DOHH2 (cell line): ENCODE measurements around the gene DCTN2.

ENCODE experiments used
- H3F3A ChIP-seq: fragments of 200-600 bp; sonication (generic), shearing (Covaris generic); 2 replicates; pipeline ENCODE4 v1.6.0; 2016; ENCODE audit warnings: antibody characterized with exemption, mild to moderate bottlenecking; ENCODE audit not compliant: control insufficient read depth, insufficient read depth
- H3K27ac ChIP-seq: fragments of 200-600 bp; sonication (generic); 2 replicates; pipeline ENCODE4 v1.5.1; 2014; ENCODE audit warnings: low read depth, mild to moderate bottlenecking, low read length, moderate library complexity
- H3K27me3 ChIP-seq: fragments of 200-600 bp; sonication (generic); 2 replicates; pipeline ENCODE4 v1.6.1; 2014; ENCODE audit warnings: mild to moderate bottlenecking, low read length, mixed read lengths; ENCODE audit not compliant: control insufficient read depth
- H3K36me3 ChIP-seq: fragments of 200-600 bp; sonication (generic); 2 replicates; pipeline ENCODE4 v1.6.1; 2014; ENCODE audit warnings: mild to moderate bottlenecking, low read length, moderate library complexity, mixed read lengths; ENCODE audit not compliant: control insufficient read depth
- H3K4me1 ChIP-seq: fragments of 200-600 bp; sonication (generic); 2 replicates; pipeline ENCODE4 v1.6.1; 2014; ENCODE audit warnings: mild to moderate bottlenecking, low read length, mixed read lengths; ENCODE audit not compliant: control insufficient read depth
- H3K4me2 ChIP-seq: fragments of 200-600 bp; sonication (generic); 2 replicates; pipeline ENCODE4 v1.6.0; 2014; ENCODE audit warnings: mild to moderate bottlenecking, low read length, moderate library complexity
- H3K4me3 ChIP-seq: fragments of 200-600 bp; sonication (generic); 2 replicates; pipeline ENCODE4 v1.5.1; 2014; ENCODE audit warnings: mild to moderate bottlenecking, low read length, mixed read lengths
- H3K79me2 ChIP-seq: fragments of 200-600 bp; sonication (generic); 2 replicates; pipeline ENCODE4 v1.6.1; 2014; ENCODE audit warnings: mild to moderate bottlenecking, low read length, mixed read lengths; ENCODE audit not compliant: control insufficient read depth
- H3K9me2 ChIP-seq: fragments of 200-600 bp; sonication (generic); replicated peaks from 2 replicates; pipeline ENCODE4 v1.6.1; 2014; ENCODE audit warnings: mild to moderate bottlenecking, low read length, mixed read lengths; ENCODE audit not compliant: control insufficient read depth
- H3K9me3 ChIP-seq: fragments of 200-600 bp; sonication (generic); 2 replicates; pipeline ENCODE4 v1.6.1; 2014; ENCODE audit warnings: antibody characterized with exemption, low read length, mixed read lengths; ENCODE audit not compliant: control insufficient read depth, insufficient read depth
- H4K20me1 ChIP-seq: fragments of 200-600 bp; sonication (generic); 2 replicates; pipeline ENCODE4 v1.6.0; 2014; ENCODE audit warnings: low read depth, mild to moderate bottlenecking, antibody characterized with exemption, low read length, moderate library complexity; ENCODE audit not compliant: control insufficient read depth, insufficient read depth
- CTCF ChIP-seq: fragments of 200-600 bp; sonication (generic); IDR thresholded peaks from one replicate; pipeline ENCODE4 v1.5.1; 2014; ENCODE audit warnings: antibody characterized with exemption, mild to moderate bottlenecking, low read depth, low read length; ENCODE audit not compliant: poor library complexity, severe bottlenecking
- EZH2phosphoT487 ChIP-seq: fragments of 200-600 bp; sonication (generic); IDR thresholded peaks from 2 replicates; pipeline ENCODE4 v1.6.1; 2017; ENCODE audit warnings: borderline replicate concordance, mild to moderate bottlenecking, antibody characterized with exemption, low read length, moderate library complexity, mixed read lengths

Gene DCTN2

GRCh38 chr12:57549203-57549908 is 2.4 kb upstream of the DCTN2 start:
- H3F3A ChIP-seq: peaks cover 5% of the 10 kb centered on the region
- TF ChIP-seq CTCF (no peak), EZH2phosphoT487 (no peak)
- no peaks in the 10 kb centered on the region for H3K9me3 ChIP-seq
- peaks cover 35% of the 10 kb centered on the region for H3K4me1 ChIP-seq
- peak overlapping the region; percentile 64 for H3K4me2 ChIP-seq
- H3K27ac ChIP-seq: no peak overlapping the region
- peak overlapping the region; percentile 57 for H3K4me3 ChIP-seq
- H3K27me3 ChIP-seq: peaks cover 20% of the 10 kb centered on the region
- H3K9me2 ChIP-seq: no peaks in the 10 kb centered on the region
- peaks cover 14% of the 10 kb centered on the region for H3K36me3 ChIP-seq
- no peaks in the 10 kb centered on the region for H4K20me1 ChIP-seq
- H3K79me2 ChIP-seq: peaks cover 24% of the 10 kb centered on the region

GRCh38 chr12:57548488-57548887 is 1.5 kb upstream of the DCTN2 start:
- peaks cover 14% of the 10 kb centered on the region; the same call in 1 of the 2 replicates for H3K27me3 ChIP-seq
- peaks cover 35% of the 10 kb centered on the region for H3K4me1 ChIP-seq
- no peak overlapping the region for H3K27ac ChIP-seq
- H3K9me3 ChIP-seq: no peaks in the 10 kb centered on the region
- no peak overlapping the region for H3K4me2 ChIP-seq
- H3F3A ChIP-seq: peaks cover 9% of the 10 kb centered on the region
- no peaks in the 10 kb centered on the region for H3K9me2 ChIP-seq
- H4K20me1 ChIP-seq: no peaks in the 10 kb centered on the region
- TF ChIP-seq EZH2phosphoT487 (no peak), CTCF (no peak)
- H3K79me2 ChIP-seq: peaks cover 30% of the 10 kb centered on the region
- H3K36me3 ChIP-seq: peaks cover 17% of the 10 kb centered on the region
- H3K4me3 ChIP-seq: no peak overlapping the region

GRCh38 chr12:57548013-57548315 is 972 bp upstream of the DCTN2 start:
- TF ChIP-seq EZH2phosphoT487 (no peak), CTCF (no peak)
- peaks cover 31% of the 10 kb centered on the region for H3K79me2 ChIP-seq
- peaks cover 8% of the 10 kb centered on the region; the same call in 1 of the 2 replicates for H3K27me3 ChIP-seq
- peaks cover 17% of the 10 kb centered on the region for H3K36me3 ChIP-seq
- no peaks in the 10 kb centered on the region for H3K9me2 ChIP-seq
- peak overlapping the region; percentile 90 for H3K4me2 ChIP-seq
- no peak overlapping the region for H3K27ac ChIP-seq
- no peak overlapping the region for H3K4me3 ChIP-seq
- peaks cover 9% of the 10 kb centered on the region for H3F3A ChIP-seq
- H3K9me3 ChIP-seq: no peaks in the 10 kb centered on the region
- H3K4me1 ChIP-seq: peaks cover 35% of the 10 kb centered on the region
- no peaks in the 10 kb centered on the region for H4K20me1 ChIP-seq
